AG09309 (cell line): ENCODE data around the gene CD59.

Source experiments
- DNase-seq: peaks from one replicate; pipeline ENCODE4 v3.0.0-alpha.2; 2010; ENCODE audit warnings: low read depth
- H3K4me3 ChIP-seq: 2 replicates; pipeline ENCODE4 v1.5.1; 2011; ENCODE audit warnings: mild to moderate bottlenecking, low read depth, low read length, moderate library complexity; ENCODE audit not compliant: control insufficient read depth
- TF ChIP-seq, protein P1 (sequence below): IDR thresholded peaks from 2 replicates; pipeline ENCODE4 v1.5.1; 2011; ENCODE audit warnings: mild to moderate bottlenecking, low read depth, low read length, inconsistent platforms; ENCODE audit not compliant: insufficient read depth, control insufficient read depth; ENCODE audit errors: missing control alignments

CD59 gene

DNA sequence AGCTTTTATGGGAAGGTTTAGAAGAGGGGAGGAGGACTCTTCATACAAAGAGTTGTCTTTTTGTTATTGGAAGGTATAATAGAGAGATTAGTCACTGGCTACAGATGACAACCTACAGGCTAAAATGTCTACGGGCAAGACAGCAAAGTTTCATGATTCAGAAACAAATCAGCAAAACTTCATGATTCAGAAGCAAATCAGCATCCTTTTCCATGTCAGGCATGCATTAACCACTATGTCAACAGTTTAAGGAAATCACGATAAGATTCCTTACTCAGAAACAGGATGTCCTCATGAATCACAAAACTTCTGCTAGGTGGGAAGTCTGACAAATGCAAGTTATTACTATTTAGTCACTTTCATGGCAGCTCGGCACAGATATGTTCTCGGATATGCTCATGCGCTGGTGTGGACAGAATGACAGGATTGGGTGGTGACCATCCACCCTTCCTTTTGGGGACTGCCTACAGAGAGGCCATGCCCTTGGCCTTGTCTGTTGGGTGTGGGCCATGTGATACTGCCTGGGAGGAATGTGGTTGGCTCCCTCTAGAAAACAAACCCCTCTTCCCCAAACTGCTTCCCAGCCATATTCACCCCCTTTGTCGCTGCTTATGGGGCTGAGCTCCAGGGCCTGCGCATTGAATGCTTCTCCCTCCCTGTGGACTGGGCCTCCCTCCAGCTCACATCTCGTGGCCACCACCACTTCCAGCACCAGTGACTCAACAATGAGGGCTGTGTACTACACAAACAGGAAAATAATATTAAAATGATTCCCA lies 45.7 kb downstream of the CD59 start:
- no peak overlapping the region for H3K4me3 ChIP-seq
- TF ChIP-seq, protein P1, sequence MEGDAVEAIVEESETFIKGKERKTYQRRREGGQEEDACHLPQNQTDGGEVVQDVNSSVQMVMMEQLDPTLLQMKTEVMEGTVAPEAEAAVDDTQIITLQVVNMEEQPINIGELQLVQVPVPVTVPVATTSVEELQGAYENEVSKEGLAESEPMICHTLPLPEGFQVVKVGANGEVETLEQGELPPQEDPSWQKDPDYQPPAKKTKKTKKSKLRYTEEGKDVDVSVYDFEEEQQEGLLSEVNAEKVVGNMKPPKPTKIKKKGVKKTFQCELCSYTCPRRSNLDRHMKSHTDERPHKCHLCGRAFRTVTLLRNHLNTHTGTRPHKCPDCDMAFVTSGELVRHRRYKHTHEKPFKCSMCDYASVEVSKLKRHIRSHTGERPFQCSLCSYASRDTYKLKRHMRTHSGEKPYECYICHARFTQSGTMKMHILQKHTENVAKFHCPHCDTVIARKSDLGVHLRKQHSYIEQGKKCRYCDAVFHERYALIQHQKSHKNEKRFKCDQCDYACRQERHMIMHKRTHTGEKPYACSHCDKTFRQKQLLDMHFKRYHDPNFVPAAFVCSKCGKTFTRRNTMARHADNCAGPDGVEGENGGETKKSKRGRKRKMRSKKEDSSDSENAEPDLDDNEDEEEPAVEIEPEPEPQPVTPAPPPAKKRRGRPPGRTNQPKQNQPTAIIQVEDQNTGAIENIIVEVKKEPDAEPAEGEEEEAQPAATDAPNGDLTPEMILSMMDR, result no peak
- DNase-seq, result peak; percentile 96

DNA sequence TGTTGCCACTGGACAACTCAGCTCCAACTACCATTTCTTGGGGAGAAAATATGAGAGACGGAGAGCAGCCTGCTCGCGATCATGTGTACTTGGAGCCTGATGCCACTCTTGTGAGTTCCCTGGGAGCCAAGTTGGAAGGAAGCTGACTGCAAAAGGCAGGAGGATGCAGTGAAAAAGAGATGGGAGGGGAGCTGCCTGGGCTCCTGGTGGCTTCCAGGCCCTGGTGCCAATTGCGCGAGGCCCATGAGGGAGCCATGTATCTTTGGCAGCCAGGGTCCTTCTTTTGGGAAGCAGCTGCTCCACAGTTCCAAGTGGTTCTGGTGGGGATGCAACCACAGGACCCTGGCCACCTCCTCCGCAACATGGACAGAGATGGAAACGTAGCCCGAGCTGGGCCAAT lies 46.7 kb downstream of the CD59 start:
- TF ChIP-seq, protein P1, result no peak
- H3K4me3 ChIP-seq, result no peak overlapping the region
- DNase-seq, result no peak

DNA sequence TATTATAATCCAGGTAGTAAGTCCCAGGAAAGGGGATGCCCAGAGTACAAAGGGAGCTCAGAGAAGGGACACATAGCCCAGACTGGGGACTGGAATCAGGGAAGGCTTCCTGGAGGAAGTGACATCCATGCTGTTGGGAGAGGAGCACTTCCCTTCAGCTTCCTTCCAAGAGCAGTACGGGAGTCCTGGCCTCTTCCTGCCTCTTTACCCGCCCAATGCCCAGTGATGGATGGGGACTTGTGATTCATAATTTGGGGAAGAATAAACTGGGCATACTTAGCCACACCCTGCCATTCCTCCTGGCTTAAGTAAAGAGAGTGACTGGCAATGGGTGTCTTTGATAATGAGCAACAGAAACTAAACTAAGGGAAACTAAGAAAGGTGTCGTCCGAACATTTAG lies 47.1 kb downstream of the CD59 start:
- TF ChIP-seq, protein P1, result no peak
- no peak for DNase-seq
- H3K4me3 ChIP-seq, result no peak overlapping the region

DNA sequence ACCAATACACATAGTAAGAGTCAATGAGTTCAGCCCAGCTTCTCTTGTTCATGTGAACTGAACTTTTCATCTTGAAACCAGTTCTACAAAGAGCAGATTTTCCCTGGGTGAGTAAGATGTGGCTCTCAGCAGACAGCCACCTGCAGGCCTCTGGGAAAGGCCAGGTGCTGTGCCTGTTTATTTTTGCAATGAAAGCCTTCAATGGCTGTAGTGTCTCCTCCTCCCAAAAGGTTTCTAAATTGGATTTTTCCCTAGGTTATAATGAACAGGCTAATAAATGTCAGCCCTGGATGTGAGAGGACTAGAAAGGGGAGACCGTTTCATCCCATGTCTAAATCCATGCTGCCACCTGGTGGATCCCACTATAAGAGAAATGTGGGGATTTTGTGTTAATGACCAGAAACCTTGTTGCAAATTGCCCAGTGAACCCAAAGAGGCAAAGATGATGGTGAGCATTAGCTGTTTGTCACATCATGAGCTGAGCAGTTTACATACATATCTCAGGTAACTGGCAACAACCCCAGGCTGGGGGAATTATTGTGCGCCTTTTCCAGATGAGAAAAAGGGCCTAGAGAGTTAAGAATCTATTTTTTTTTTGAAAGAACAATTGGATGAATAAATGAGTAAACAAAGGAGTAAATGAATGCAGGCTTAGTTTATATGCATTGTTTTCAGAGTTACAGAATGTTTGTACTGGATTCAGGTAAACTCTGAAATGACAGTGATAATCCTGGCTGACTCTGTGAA lies 48.3 kb downstream of the CD59 start:
- no peak overlapping the region for H3K4me3 ChIP-seq
- TF ChIP-seq, protein P1, result peak; percentile 79
- no peak for DNase-seq

DNA sequence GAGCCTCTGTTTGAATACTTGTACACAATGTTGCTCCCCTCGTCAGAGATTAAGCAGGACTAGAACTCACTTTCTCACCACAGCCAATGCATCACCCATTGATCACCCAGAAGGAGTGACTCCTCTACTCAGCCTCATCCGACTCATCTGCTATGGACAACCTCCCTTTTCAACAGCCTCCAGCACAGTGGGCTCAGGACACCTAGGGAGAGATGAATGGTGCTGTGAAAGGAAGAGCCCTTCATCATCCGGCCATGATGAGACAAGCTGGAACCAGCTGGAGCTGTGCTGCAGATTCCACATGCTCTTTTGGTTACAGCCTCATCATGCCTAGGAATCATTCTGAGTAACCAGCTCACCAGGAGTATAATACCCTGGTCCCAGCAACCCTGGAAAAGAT lies 51.1 kb downstream of the CD59 start:
- no peak for DNase-seq
- no peak overlapping the region for H3K4me3 ChIP-seq
- TF ChIP-seq, protein P1, result no peak

DNA sequence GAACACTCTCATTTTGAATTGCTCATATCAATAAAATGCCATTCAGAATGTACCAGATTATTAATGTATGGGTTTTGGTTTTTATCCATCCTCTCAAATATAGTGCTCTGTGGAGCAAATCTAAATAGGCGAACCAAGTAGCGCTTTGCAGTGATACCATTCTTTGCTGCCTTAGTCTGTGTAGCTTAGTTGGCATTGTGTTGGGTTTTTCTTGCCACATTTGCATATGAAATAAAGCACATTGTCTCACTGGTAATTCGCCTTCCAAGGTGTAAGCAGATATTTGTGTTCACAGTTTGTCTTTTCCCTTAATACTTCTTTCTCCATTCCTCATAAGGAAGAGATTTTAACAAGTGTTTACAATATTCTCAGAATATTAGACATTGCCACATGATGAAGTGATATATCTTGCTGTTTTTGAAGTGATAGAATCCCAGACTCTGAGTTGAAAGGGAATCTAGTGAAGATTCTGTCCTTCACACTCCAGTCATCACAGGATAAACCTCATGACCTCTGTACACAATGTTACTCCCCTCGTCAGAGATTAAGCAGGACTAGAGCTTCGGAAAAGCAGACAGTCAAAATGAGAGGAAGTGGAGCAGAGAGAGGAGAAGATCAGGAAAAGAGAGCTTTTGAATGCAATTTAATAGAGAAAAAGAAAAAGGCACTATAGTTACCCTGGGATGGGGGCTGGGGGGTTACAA lies 52.1 kb downstream of the CD59 start:
- TF ChIP-seq, protein P1, result no peak
- H3K4me3 ChIP-seq, result no peak overlapping the region
- DNase-seq, result no peak
